ENCODE data around the gene MVD. TPM values are rescaled to one million over a fixed set of nuclear protein-coding genes. Genes with fewer than 3 reads are reported as not detected.

MVD gene
- total RNA-seq (2014; rRNA removed; shearing (Covaris generic); ENCODE audit: low replicate concordance) = 63.3 and 63.6 TPM in 2 replicates

- peak; percentile 97 for DNase-seq (ENCODE audit: low read depth)
- in situ Hi-C loops (cut with HindIII; ENCODE audit: low pct_unique_long_range_greater_than_20kb, low sequenced_read_pairs) = no loop called here
These were observed at the start of gene MVD for GRCh38 chr16:88662843-88663606. Gene MVD, minus strand, starts transcription at chr16:88663091. Its CDS starts 11 bp downstream, at chr16:88663080.

GRCh38 chr16:88712362-88712979, 49.6 kb upstream of the MVD start:
- DNase-seq (ENCODE audit: low read depth) = no peak
- in situ Hi-C loops (cut with HindIII; ENCODE audit: low pct_unique_long_range_greater_than_20kb, low sequenced_read_pairs) = no loop called here

GRCh38 chr16:88711750-88712340, 49.0 kb upstream of the MVD start:
- DNase-seq (ENCODE audit: low read depth) = no peak

GRCh38 chr16:88710556-88710955, 47.7 kb upstream of the MVD start:
- in situ Hi-C loops (cut with HindIII; ENCODE audit: low pct_unique_long_range_greater_than_20kb, low sequenced_read_pairs) = no loop called here

More at GRCh38 chr16:88711750-88712340, 49.0 kb upstream of the MVD start:
- in situ Hi-C loops (cut with HindIII; ENCODE audit: low pct_unique_long_range_greater_than_20kb, low sequenced_read_pairs) = no loop called here

GRCh38 chr16:88706965-88707826, 44.3 kb upstream of the MVD start:
- in situ Hi-C loops (cut with HindIII; ENCODE audit: low pct_unique_long_range_greater_than_20kb, low sequenced_read_pairs) = no loop called here
- DNase-seq (ENCODE audit: low read depth) = no peak

More at GRCh38 chr16:88710556-88710955, 47.7 kb upstream of the MVD start:
- no peak for DNase-seq (ENCODE audit: low read depth)

GRCh38 chr16:88706229-88706964, 43.5 kb upstream of the MVD start, which contains the start of the genes CTU2 and RNF166:
Gene CTU2, plus strand, starts transcription at chr16:88706503. Its CDS starts 28 bp downstream, at chr16:88706531.
Gene RNF166, minus strand, starts transcription at chr16:88706408. Its CDS starts 83 bp downstream, at chr16:88706325.
- in situ Hi-C loops (cut with HindIII; ENCODE audit: low pct_unique_long_range_greater_than_20kb, low sequenced_read_pairs) = no loop called here
- peak; percentile 76 for DNase-seq (ENCODE audit: low read depth)

- DNase-seq (ENCODE audit: low read depth) = no peak
- in situ Hi-C loops (cut with HindIII; ENCODE audit: low pct_unique_long_range_greater_than_20kb, low sequenced_read_pairs) = no loop called here
These were observed 42.9 kb upstream of the MVD start for GRCh38 chr16:88705801-88706228.

GRCh38 chr16:88705076-88705684, 42.3 kb upstream of the MVD start:
- in situ Hi-C loops (cut with HindIII; ENCODE audit: low pct_unique_long_range_greater_than_20kb, low sequenced_read_pairs) = no loop called here
- no peak for DNase-seq (ENCODE audit: low read depth)

- in situ Hi-C loops (cut with HindIII; ENCODE audit: low pct_unique_long_range_greater_than_20kb, low sequenced_read_pairs) = no loop called here
- no peak for DNase-seq (ENCODE audit: low read depth)
These were observed 40.8 kb upstream of the MVD start for GRCh38 chr16:88703486-88704309.

- in situ Hi-C loops (cut with HindIII; ENCODE audit: low pct_unique_long_range_greater_than_20kb, low sequenced_read_pairs) = no loop called here
- DNase-seq (ENCODE audit: low read depth) = no peak
These were observed 39.7 kb upstream of the MVD start for GRCh38 chr16:88702371-88703210.

- no peak for DNase-seq (ENCODE audit: low read depth)
These were observed 38.9 kb upstream of the MVD start for GRCh38 chr16:88701581-88702370.

GRCh38 chr16:88700636-88701482, 38.0 kb upstream of the MVD start:
- in situ Hi-C loops (cut with HindIII; ENCODE audit: low pct_unique_long_range_greater_than_20kb, low sequenced_read_pairs) = no loop called here

More at GRCh38 chr16:88701581-88702370, 38.9 kb upstream of the MVD start:
- in situ Hi-C loops (cut with HindIII; ENCODE audit: low pct_unique_long_range_greater_than_20kb, low sequenced_read_pairs) = no loop called here

GRCh38 chr16:88700322-88700635, 37.4 kb upstream of the MVD start:
- no peak for DNase-seq (ENCODE audit: low read depth)
- in situ Hi-C loops (cut with HindIII; ENCODE audit: low pct_unique_long_range_greater_than_20kb, low sequenced_read_pairs) = no loop called here

More at GRCh38 chr16:88700636-88701482, 38.0 kb upstream of the MVD start:
- no peak for DNase-seq (ENCODE audit: low read depth)

GRCh38 chr16:88699180-88699579, 36.3 kb upstream of the MVD start:
- no peak for DNase-seq (ENCODE audit: low read depth)
- in situ Hi-C loops (cut with HindIII; ENCODE audit: low pct_unique_long_range_greater_than_20kb, low sequenced_read_pairs) = no loop called here
